NCI-H510A (cell line): ENCODE measurements around the gene DLG2.

Source experiments
- DNase-seq: peaks from one replicate; lab custom pipeline; 2025; lab: John Stamatoyannopoulos, UW

The DLG2 gene

GRCh38 chr11:84471501-84471900 is 1155.6 kb downstream of the DLG2 start:
- no peak for DNase-seq

DNA sequence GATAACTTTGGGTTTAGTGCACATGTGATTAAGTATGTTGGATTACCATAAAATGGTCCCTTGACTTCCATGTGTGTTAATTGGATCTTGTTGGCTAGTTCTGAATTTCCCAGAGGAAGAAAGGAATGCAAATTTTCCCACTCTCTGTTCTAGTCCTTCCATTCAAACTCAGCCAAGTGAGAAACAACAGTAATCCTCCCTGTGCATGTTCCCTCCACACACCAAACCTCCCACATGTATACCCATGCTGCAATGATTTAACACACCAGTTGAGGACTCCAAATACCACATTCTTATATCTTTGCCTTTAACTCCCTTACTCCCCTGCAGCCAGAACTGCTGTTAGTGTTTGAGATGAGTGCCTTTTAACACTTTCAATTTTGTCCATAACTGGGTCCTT is 1158.9 kb downstream of the DLG2 start:
- no peak for DNase-seq

DNA sequence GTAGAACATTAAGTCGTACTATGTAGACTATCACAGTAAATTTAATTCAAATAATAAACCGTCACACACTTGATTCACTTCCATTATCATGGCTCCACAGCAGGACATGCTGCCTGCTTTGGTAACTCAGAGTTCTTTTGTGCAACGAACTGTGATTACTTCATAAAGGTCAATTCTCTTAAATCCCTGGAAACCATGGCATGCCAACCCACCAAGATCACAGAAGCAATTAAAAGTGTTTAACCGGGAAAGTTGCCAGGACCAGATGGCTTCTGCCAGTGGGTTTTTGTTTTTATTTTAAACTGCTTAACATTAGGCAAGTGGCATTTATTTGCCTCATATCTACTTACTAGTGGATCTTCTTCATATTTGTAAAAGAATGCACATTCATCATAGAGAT is 1162.1 kb downstream of the DLG2 start:
- DNase-seq: no peak

DNA sequence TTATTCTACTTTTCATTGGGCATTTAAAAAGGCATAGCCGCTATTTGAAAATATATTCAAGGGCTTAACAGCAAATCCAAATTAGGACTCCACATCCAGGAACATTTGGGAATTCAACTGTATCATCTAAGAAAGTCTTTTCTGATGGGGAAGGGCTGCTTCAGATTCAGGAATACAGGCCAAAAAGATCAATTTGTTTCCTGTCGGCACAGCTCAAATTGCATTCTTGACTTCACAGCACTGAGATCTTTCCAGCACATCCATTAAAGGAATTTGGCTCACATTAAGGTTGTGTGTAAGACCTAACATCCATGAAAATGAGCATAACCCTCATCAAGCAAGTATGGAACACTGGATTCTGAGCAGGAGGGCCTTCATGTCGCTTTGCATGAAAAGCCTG is 1171.5 kb downstream of the DLG2 start:
- DNase-seq: no peak

GRCh38 chr11:84452211-84452610 is 1174.9 kb downstream of the DLG2 start:
- DNase-seq: no peak

- DNase-seq: no peak
Observed at GRCh38 chr11:84438565-84438964, 1188.6 kb downstream of the DLG2 start.

- DNase-seq: peak; percentile 84
Observed at GRCh38 chr11:84437071-84437980, 1189.8 kb downstream of the DLG2 start.

- peak; percentile 51 for DNase-seq
Observed at GRCh38 chr11:84430661-84431060, 1196.5 kb downstream of the DLG2 start.

DNA sequence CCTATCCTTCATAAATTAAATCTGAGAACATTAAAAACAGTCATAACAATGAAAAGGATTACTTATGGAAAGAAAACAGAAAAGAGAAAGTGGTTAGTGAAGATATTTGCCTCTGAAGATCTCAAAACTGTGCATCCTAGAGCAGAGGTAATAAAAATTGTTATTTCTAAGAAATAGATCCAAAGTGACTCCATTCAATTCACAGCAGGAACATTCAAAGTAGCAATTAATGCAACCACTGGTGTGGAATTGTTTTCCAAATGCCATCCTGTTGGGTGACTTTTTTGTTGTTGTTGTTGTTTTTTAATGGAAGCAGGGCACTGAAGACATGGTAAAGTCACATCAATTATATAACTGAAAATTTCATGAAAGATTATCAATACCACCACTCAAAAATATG is 1201.5 kb downstream of the DLG2 start:
- no peak for DNase-seq

DNA sequence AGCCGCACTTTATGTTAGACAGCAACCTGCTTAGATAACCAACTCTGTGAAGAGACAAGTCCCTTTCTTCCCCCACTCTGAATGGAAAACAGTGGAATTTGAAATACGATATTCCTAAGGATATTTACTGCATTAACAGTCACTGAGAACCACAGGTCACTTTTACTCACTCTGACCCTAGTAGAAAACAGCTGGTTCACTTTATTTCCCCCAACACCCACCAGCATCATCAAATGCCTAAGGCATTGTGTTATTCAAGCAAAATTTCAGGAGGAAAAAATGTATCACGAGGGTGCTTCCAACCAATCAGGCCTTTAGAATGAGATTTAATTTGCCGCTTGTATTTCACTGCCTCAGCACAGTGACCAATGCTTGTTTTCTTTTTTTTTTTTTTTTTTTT is 1206.9 kb downstream of the DLG2 start:
- no peak for DNase-seq

DNA sequence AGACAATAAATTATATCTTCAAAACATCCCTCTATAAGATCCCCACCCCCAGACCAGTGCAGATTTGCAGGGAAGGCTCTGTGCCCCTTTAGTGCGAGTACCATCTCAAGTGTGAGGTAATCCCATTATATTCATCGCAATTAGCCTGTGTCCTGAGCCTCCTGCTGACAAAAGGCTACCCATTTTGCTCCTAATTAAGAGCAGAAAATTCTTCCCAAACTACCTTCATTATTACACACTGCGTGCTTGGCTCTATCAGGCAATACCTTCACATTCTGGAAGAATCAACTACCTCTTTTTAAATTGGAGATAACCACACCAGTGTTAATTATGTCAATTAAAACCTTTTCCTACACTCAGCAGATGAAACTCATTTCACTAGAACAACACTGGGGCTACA is 1207.5 kb downstream of the DLG2 start:
- no peak for DNase-seq

DNA sequence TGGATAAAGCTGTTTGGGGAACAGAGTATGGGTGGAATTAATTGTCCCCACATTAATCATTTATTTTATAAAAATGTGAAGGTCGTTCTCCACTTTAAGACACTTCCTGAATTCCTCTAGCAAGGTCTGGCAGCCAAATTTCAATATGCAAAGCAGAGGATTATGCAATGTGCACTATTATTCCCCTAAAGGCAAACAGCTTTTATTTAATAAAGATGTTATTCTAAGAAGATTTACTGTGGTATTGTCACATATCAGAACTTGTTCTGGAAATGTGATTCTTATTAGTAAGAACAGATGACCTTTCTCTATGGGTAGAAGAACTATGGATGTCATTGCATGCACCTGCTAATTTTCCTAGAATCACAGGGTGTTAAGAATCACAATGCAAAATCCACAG is 1212.2 kb downstream of the DLG2 start:
- no peak for DNase-seq

DNA sequence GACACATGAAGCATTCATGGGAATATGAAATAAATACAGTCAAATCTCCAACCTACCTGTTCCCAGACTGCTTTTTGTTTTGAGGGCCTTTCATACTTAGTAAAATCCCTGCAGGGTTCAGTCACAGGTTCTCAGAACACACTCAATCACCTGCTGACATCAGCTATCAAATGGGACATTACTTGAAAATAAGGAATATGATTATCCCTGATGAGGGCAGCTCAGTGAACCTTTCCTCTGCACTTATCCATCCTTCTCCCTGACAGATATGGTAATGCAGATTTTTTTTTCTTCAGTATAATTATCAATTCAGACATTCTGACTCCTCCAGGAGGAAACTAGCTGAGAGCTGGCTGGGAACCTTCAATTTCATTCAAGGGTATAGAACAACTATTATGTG is 1213.6 kb downstream of the DLG2 start:
- no peak for DNase-seq

DNA sequence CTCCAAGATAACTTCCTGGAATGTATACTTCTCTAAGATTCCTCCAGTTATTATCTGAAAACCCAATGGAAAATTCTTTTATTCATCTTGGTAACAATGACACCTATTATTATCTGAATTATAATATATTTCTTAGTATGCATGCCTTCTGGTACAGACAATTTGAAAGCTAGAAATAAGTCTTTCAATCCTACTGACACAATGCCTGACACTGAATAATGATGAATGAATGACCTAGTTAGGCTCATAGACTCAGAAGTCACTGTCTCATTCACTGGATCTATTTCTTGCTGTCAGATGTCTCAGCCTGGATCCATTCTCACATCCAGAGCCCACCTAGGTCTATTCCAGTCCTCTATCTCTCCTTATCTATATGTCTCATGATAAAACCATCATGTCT is 1214.3 kb downstream of the DLG2 start:
- no peak for DNase-seq

- DNase-seq: no peak
Observed at GRCh38 chr11:84408946-84409411, 1218.2 kb downstream of the DLG2 start.

- DNase-seq: no peak
Observed at GRCh38 chr11:84407091-84407490, 1220.1 kb downstream of the DLG2 start.

GRCh38 chr11:84398017-84398626 is 1229.0 kb downstream of the DLG2 start:
- no peak for DNase-seq

DNA sequence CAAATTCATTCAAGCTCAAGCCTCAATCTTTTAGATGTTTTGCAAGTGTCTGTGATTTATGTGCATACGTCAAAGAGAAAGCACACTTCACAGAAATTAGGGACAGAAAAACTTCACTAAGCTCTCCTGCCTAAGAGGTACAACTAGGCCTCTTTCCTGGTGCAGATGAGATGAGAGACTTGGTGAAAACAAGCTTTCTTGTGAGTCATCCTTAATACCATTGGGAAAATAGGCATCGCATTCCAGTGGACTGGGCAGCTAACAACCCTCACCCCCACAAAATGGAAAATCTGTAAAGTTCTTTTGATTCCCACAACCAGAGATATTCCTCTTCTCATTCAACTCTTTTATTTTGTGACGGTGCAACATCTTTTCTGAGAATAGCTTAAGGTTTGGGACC is 1230.6 kb downstream of the DLG2 start:
- DNase-seq: no peak

GRCh38 chr11:84390441-84391078 is 1236.6 kb downstream of the DLG2 start:
- no peak for DNase-seq

GRCh38 chr11:84389696-84390095 is 1237.4 kb downstream of the DLG2 start:
- DNase-seq: no peak

DNA sequence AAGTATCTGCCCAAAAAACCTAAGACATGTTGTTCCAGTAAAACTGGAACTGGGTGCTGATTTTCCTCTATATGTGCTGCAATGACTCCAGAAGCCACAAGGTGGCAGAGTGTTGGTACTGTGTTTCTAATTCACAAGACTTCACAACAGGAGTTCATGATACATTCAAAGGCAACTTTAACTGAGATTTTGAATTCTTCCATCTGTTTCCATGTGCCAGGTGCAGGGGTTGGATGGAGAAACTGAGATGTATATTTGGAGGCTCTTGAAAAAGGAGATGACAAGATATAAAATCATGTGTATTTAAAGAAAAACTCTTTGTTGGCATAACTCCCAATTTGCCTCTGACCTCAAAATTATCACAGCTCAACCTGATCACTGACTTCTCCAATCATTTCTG is 1242.4 kb downstream of the DLG2 start:
- DNase-seq: no peak

DNA sequence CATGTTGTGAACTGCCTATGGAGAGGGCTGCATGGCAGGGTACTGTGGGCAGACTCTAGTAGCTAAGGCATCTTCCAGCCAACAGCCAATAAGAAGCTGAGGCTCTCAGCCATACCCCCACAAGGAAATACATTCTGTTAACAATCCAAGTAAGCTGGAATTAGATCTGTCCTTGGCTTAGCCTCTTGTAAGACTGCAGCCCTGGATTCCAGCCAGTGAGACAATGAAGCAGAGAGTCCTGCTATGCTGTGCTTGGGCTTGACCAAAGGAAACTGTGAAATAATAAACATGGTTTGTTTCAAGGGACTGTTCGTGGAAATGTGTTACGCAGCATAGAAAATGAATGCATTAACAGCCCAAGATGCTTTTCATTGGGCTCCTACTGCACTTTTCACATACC is 1243.6 kb downstream of the DLG2 start:
- no peak for DNase-seq

GRCh38 chr11:84381666-84382065 is 1245.5 kb downstream of the DLG2 start:
- DNase-seq: no peak
